ENCODE results near the gene SFTPD.

SFTPD gene

DNA sequence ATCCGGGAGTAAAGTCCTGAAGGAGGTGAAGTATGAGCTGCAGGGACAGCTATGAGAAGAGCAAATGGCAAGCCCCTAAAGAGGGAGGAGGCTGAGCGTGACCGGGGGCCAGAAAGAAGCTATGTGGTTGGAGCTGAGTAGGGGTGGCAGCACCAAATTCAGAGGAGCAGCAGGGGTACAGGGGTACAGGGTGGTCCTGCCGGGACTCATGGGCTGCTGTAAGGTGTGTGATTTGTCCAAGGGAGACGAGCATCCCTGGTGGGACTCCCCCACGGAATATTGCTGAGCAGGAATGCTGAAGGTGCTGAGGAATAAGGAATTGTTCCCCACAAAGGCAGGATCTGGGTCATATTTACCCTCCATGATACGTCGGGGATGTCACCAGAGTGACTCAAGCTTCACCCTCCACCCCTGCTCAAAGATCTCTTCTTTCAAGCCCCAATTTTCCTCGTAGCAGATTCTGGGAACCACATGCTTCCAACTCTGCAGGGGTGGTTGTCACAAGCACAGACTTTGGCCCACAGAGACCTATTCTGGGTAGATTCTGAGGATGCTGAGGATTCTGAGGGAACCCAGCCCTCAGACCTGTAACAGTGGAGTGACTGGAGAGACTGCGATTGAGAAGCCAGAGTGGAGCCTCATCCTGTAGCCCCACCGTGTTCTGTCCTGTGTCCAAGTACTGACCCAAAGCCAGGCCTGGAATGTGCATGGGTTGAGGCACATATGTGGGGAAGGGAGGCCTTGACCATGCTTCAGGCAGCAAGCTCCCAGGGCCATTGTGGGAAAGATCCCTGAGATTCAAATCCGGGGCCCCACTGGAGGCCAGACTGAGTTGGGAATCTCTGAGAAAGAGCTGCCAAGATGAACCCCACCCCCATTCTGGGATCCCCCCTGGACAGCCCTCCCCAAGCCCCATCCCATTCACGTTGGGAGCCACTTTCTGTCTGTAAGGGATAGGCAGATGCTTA is 4.2 kb downstream of the SFTPD start:
- DNase-seq, result no peak

DNA sequence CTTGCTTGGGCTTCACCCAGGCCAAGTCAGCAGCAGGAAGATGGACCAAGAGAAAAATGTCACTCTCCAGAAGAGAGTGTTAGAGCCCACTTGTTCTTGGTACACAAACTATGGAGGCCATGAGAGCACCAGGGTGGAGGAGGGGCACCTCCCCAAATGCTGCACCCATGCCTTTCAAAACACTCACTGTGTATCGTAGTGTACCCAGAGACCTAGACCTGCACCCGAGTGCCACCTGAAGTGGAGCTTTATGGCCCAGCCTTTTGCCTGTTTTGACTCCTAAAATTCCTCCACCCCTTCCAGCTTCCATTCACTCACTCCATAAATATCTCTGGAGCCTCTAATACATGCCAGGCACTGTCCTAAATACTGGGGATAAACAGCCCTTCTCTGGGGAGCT is 5.0 kb downstream of the SFTPD start:
- no peak for DNase-seq

DNA sequence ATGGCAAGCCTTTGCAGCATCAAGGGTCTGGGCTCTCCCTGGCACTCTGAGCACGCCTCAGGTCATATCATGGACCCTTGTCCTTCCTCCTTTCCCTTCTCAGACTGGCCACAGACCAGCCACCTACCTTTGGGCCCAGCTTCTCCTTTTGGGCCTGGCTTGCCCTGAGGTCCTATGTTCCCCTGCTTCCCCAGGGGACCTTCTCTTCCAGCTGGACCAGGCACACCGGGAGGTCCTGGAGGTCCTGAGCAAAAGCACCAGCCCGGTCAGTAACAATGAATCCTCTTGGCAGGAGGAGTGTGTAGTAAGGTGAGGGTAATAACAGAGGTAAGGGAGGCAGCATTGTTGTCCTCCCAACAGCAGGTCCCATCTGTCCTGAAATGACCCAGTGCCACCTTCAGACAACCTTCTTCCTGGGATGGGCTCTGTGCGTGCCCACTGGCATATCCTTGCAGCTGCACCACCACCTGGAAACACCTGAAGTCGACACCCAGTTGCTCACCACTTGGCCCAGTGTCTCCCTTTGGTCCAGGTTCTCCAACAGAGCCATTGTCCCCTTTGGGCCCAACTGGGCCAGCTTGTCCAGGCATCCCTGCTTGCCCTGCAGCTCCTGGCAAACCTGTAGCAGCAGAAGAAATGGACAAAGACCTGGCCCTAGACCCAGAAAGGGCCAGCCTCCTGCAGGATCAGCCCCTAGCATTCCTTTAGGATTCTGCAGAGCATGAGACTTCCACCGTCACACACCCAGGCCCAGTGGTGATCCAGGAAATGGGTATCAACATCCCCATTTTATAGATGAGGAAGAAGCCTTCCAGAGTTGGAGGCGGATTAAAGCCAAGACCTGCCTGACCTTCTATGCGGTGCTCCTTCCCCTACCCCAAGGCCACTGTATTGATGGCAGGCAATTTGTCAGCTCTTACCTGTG is 6.4 kb downstream of the SFTPD start:
- DNase-seq, result no peak

GRCh38 chr10:79941585-79942210 is 7.2 kb downstream of the SFTPD start:
- DNase-seq, result no peak

GRCh38 chr10:79941146-79941545 is 7.8 kb downstream of the SFTPD start:
- no peak for DNase-seq

GRCh38 chr10:79940431-79940830 is 8.5 kb downstream of the SFTPD start:
- DNase-seq, result no peak

- DNase-seq, result no peak
These were observed 8.9 kb downstream of the SFTPD start for GRCh38 chr10:79939969-79940368.

DNA sequence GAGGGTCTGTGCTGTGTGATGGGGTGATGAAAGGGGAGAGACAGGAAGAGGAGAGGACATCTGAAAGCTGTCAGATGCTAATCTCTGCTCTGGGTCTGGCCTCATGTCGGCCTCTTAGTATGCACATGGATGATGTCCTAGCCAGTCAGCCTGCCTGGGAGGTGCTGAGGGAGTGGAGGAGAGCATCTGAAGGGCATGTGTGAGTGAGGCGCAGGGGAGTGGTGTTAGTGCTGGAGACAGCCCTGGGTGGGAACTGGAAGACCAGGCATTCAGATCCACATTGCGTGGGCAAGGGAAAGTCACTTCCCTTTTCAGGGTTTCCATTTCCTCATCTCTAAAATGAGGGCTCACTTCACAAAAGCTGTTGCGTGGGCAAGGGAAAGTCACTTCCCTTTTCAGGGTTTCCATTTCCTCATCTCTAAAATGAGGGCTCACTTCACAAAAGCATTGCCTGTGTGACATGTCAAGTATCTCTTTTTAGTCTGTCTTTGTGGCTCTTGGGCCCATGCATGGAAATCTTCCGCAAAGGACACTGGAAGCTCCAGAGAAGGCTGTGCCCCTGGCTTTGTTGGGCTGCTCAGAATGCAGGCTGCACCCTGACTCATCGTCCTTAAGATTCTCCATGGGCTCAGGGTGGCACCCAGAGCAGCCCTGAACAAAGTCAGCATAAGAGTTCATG is 10.0 kb downstream of the SFTPD start:
- DNase-seq, result peak; percentile 77

DNA sequence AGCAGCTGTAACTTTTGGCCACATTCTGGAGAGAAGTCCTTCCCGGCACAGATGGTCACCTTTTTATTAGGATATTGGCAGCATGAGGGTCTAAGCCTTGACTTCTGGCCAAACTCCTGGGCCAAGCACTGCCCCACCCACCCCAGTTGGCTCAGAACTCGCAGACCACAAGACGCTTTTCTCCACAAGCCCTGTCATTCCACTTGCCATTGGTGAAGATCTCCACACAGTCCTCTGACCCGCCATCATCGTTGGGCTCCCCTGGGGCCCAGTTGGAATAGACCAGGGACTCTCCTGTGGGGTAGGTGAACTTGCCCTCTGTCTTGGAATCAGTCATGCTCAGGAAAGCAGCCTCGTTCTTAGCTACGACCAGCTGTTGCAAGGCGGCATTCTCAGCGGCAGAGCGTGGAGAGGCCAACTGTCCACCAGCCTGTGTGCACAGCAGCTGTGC is 11.2 kb downstream of the SFTPD start:
- no peak for DNase-seq

DNA sequence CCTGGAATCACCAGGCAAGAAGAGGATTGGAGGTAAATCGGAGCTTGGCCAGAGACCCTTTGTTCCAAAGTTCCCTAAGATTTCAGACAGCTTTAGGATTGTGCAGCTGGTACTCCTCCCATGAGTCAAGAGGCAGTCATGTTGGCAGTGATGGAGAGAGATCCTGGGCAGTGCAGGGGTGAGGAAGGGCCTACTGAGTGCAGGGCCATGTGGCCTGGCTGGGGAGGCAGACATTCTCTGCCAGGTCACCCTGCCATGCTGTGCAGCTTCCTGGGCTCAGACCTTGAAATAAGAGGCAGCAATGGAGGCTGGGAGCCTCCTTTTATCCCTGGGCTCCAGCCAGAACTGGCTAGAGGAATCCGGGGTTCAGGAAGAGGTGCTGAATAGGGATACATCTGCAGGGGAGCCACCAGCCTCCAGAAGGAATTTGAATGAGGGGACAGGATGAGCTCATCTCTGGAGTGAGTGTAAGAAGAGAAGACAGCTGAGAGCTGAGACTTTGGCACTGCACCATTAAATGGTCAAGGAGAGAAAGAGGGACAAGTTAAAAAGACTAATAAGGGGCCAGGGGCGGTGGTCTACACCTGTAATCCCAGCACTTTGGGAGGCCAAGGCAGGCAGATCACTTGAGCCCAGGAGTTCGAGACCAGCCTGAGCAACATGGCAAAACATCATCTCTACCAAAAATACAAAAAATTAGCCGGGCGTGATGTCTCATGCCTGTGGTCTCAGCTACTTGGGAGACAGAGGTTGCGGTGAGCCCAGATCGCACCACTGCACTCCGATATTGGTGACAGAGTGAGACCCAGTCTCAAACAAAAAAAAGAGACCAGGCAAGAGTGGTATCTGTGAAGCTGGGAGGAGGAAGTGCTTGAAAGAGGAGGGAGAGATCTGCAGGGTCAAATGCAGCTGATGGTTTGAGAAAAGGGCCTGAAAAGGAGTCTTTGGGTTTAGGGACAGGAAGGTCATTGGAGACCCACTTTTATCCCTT is 12.0 kb downstream of the SFTPD start:
- DNase-seq, result no peak

- no peak for DNase-seq
These were observed 14.9 kb downstream of the SFTPD start for GRCh38 chr10:79933961-79934360.

DNA sequence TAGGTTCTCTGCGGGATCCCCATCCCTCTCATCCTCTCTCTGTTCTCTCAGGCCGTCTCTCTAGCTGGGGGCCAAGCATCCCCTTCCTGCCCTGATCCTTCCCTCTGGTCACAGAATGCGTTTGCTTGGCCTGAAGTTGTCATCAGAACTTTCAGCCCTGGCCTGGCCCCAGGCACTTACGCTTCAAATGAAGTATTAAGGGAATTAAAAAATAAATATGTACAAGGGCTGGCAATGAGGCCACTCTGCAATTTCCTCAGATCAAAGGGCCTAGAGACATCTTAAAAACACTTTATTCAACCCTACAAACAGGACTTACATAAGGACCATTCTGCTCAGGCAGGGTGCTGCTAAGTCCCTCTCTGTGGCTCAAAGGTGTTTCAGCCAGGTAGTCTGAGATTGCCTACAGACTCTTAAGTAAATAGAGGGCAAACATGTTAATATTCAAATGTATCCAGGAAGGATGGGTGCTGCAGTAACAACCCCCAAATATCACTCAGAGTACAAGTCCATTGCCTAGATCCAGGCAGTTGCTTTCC is 16.0 kb downstream of the SFTPD start:
- DNase-seq, result no peak

DNA sequence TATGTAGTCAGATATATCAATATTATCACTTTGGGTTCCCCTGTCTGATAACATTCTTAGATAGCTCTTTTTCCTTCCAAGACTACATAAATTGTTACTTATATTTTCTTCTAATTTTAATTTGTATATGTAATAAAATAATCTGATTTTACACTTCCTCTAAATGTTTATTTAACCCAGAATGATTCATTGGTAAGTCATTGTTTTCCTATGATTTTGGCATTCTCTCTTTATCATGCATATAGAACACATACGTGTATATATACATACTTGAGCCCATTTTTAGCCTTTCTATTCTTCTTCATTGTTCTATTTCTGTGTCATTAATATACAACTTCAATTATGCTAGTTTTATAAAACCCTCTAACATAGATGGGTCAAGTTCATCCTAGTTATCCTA is 16.6 kb downstream of the SFTPD start:
- DNase-seq, result no peak

DNA sequence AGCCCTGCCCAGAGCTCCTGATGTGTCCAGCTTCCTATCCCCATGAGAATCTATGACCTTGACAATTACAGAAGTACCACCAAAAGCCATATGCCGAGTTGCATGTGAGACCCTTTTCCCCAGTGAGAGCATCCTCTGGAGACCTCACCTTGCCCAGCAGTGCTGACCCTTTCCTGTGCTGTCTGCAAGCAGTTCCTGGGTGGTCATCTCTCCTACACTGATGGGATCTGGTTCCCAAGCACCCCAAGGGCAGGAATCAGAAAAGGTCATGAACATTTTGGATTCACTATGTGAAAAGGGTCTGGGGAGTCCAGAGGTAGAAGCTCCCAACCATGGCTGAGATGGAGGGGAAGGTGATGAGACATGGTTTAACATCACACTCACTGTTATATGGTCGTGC is 18.2 kb downstream of the SFTPD start:
- DNase-seq, result no peak

DNA sequence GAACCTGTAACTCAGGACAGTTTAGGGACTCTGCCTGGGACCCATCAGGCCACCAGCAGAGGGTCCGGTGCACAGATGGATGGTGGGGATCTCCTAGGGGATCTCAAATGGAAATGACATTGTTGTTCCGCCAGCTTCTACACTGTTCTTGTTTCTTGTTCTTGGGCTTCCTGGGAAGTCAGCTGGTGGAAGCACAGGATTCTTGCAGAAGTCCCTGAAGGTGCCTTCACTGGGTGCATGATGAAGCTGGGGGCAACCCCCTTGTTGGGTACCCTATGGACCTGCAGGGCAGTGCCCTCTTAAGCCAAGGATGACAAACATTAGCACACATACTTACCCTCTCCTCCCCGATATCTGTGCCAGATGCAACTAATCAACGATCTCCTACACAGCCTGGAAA is 18.6 kb downstream of the SFTPD start:
- DNase-seq, result no peak

DNA sequence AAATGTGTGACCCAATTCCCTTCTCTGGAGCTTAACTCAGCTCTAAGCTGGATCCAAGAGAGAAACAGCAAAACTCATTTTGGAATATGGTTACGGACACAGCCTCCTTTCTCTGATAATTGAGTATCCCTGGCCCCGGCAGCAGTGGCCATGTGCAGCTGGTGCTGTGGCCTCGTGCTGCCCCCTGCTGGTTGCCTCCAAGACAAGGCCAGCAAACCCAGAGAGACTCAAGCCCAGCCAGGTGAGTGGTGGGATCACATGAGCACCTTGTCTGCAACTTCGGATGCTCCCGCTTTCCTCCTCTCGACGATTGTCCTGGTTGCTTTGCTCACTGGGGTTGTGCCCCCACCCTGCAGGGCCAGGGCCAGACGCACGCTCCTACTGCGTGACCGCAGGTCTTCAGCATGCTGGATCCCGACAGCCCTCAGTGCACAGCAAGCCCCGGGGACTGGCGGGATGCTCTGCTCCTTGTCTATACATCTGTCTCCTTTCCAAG is 19.4 kb downstream of the SFTPD start:
- peak; percentile 37 for DNase-seq

- DNase-seq, result no peak
These were observed 20.8 kb downstream of the SFTPD start for GRCh38 chr10:79928028-79928583.

DNA sequence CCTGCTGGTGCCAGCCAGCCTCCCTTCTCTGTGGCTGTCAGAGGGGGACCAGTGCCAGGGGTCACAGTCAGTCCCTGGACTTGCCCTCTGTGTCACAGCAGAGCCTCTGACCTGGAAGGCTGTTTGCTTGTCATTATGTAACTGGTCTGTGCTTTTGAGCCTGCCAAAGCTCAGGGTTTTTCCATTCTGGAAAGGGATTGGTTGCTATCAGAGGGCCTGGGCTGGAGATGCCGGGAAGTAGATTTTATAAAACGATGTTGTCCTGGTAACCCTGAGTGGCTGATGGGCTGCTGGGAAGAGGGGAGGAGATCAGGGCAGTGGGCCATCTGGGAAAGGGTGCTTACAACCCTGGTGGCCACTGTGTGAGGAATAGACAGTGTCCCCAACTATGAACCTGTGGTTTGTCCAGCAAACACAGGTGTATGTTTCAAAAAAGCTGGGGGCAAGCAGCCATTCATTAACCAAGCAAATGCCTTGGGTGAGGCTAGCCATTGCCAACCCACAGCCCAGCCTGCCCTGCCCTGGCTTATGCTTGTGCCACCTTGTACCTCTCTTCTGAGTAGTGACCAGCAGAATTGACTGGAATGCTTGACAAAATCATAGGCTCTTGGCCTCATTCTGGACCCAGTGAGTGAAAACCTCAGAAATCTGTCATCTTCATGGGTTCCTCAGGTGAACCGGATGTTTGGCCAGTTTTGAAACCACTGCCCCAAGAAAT is 21.6 kb downstream of the SFTPD start:
- DNase-seq, result no peak

- DNase-seq, result no peak
These were observed 22.9 kb downstream of the SFTPD start for GRCh38 chr10:79926037-79926436.

- no peak for DNase-seq
These were observed 23.3 kb downstream of the SFTPD start for GRCh38 chr10:79925614-79926013.
